Aorta (tissue), 5 donors: ENCODE measurements around the gene FDX1. TPM values are rescaled to one million over a fixed set of nuclear protein-coding genes. Genes with fewer than 3 reads are reported as not detected.
"Not testable (repeated sequence)": the region's sequence is repeated elsewhere in the genome, so short reads cannot be mapped to it uniquely, and the experiment has no call there.

ENCODE experiments used
- ATAC-seq: fragments of 200-7000 bp; cut with Tn5 transposase; one replicate; pipeline ENCODE4 v1.9.1; 2022; ENCODE audit warnings: moderate library complexity; ENCODE audit not compliant: low FRiP score
- DNase-seq, 2 donors: peaks; one replicate each; pipeline ENCODE4 v3.0.0-alpha.2; 2020
- H3K27ac ChIP-seq, 2 donors: one replicate each; pipeline ENCODE4 v1.5.1; 2013; ENCODE audit warnings: low read length in 2 of 2, mild to moderate bottlenecking in 2 of 2, moderate library complexity in 2 of 2, control low read depth in 1 of 2, inconsistent platforms in 1 of 2, low read depth in 1 of 2
- H3K27me3 ChIP-seq, 2 donors: one replicate each; pipeline ENCODE4 v1.6.1; 2013; ENCODE audit warnings: control low read depth in 1 of 2, low read length in 1 of 2, mild to moderate bottlenecking in 1 of 2, moderate library complexity in 1 of 2; ENCODE audit not compliant: insufficient read depth in 2 of 2, control insufficient read depth in 1 of 2
- H3K36me3 ChIP-seq, 2 donors: one replicate each; pipeline ENCODE4 v1.6.1; 2013; ENCODE audit warnings: control low read depth in 1 of 2, low read length in 1 of 2, mild to moderate bottlenecking in 1 of 2; ENCODE audit not compliant: insufficient read depth in 2 of 2, control insufficient read depth in 1 of 2
- H3K4me1 ChIP-seq, 2 donors: one replicate each; pipeline ENCODE4 v1.6.1; 2013; ENCODE audit warnings: low read length in 2 of 2, control low read depth in 1 of 2, mild to moderate bottlenecking in 1 of 2, moderate library complexity in 1 of 2; ENCODE audit not compliant: insufficient read depth in 2 of 2, control insufficient read depth in 1 of 2
- H3K4me3 ChIP-seq, 2 donors: one replicate each; pipeline ENCODE4 v1.5.1; 2013; ENCODE audit warnings: low read length in 2 of 2, control low read depth in 1 of 2, mild to moderate bottlenecking in 1 of 2
- H3K9me3 ChIP-seq: one replicate; pipeline ENCODE4 v1.6.1; 2013; ENCODE audit warnings: mild to moderate bottlenecking, low read length; ENCODE audit not compliant: control insufficient read depth
- WGBS, 2 donors: extraction: QIAGEN DNeasy Blood & Tissue Kit; methylation state at CpG; one replicate each; pipeline ENCODE4 v1.1.7; 2013; 5-methylcytosine and 5-hydroxymethylcytosine counted together
- intact Hi-C, 2 donors: fragments of 100-400 bp; cut with DNase I; formaldehyde crosslinking; loops; one replicate each; pipeline versions ENCODE4 v1.14.2 to v1.15.0; 2022
- polyA plus RNA-seq, 2 donors: library from polyadenylated mRNA; stranded (reverse); fragments of 200-250 nt; gene quantifications; one replicate each; pipeline ENCODE4 v1.2.3, GENCODE V29; 2013
- total RNA-seq, 2 donors: library from RNA; stranded (reverse); fragmentation: NEBNext Ultra II Directional; extraction: Animal tissue kit (Norgen Biotek cat#: 25700); gene quantifications; one replicate each; pipeline ENCODE4 v1.2.1, GENCODE V29; 2021
- donor health status: healthy with polysubstance abuse.
- donor health status: Bipolar disorder and iron deficiency.
- donor health status: DM: no; HTN: no; CAD: no.
- donor health status: DM: no; HTN: no; CAD: no.
- donor health status: DM: yes; HTN: yes; CAD: no.

The FDX1 gene
- total and polyA plus RNA-seq, 4 donors, result 6.4 to 15.5 (median 8.4) TPM

DNA sequence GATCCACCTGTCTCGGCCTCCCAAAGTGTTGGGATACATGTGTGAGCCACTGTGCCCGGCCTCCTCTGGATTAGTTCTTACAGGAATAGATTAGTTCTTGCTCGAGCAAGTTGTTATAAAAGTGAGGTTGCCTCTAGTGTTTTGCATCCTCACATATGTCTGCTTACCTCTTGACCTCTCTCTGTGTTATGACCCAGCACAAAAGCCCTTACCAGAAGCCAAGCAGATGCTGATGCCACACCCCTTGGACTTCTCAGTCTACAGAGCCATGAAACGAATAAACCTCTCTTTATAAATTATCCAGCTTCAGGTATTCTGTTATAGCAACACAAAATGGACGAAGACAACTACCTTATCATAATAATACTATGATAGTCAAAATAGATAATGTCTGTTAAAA lies 22.4 kb upstream of the FDX1 start:
- no peaks in the 10 kb centered on the region for H3K36me3 ChIP-seq
- H3K27ac ChIP-seq, result no peak overlapping the region
- no peaks in the 10 kb centered on the region for H3K27me3 ChIP-seq
- 83 to 84% methylated on average over 5 of the region's 5 CpGs for WGBS, 2 donors
- no peak overlapping the region for H3K4me3 ChIP-seq
- DNase-seq (no peak), ATAC-seq (no peak)
- no peaks in the 10 kb centered on the region for H3K9me3 ChIP-seq
- intact Hi-C loops, result no loop called here
- no peaks in the 10 kb centered on the region for H3K4me1 ChIP-seq

DNA sequence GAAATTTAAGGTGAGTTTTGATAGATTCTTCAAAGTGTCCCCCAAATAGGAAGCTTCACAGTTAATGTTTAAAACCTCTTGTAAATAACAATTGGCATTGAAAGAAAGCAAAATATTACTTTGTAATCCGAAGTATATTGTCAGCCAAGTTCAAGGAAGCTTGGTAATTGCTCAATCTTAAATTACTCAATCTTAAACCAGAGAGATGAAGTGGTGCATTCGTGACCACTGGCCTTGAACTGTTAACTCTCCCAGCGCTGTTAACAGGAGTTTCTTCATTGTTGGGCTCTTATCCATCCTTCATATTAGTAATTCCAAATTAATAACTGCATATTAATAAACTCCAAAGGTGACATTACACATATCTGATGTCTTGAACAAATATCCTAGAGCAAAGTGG lies 20.6 kb upstream of the FDX1 start:
- ATAC-seq (no peak), DNase-seq (no peak)
- Histone ChIP-seq H3K36me3 (no peaks in the 10 kb centered on the region), H3K9me3 (no peaks in the 10 kb centered on the region), H3K4me3 (no peak overlapping the region), H3K4me1 (no peaks in the 10 kb centered on the region), H3K27ac (no peak overlapping the region), H3K27me3 (no peaks in the 10 kb centered on the region)
- WGBS, 2 donors, result 52 to 54% methylated on average over 3 of the region's 3 CpGs
- intact Hi-C loops, result no loop called here

DNA sequence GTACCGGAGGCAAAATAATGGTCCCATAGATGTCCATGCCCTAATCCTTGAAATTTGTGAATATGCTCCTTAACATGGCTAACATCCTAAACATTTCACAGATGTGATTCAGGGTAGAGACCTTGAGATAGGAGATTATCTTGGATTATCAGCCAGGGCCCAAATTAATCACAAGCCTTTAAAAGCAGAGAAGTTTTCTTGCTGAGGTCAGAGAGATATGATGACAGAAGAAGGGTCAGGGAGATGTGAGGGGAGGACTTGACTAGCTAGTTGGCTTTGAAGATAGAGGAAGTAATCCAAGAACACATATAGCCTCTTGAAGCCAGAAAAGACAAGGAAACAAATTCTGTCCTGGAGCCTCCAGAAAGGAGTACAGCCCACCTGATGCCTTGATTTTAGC lies 19.1 kb upstream of the FDX1 start:
- 97 to 99% methylated on average over 1 of the region's 1 CpG for WGBS, 2 donors
- ATAC-seq, result no peak
- no peak overlapping the region for H3K27ac ChIP-seq
- intact Hi-C loops, result no loop called here
- no peak overlapping the region for H3K4me3 ChIP-seq
- H3K9me3 ChIP-seq, result no peaks in the 10 kb centered on the region
- H3K36me3 ChIP-seq, result no peaks in the 10 kb centered on the region
- no peak for DNase-seq
- no peaks in the 10 kb centered on the region for H3K4me1 ChIP-seq
- H3K27me3 ChIP-seq, result no peaks in the 10 kb centered on the region

DNA sequence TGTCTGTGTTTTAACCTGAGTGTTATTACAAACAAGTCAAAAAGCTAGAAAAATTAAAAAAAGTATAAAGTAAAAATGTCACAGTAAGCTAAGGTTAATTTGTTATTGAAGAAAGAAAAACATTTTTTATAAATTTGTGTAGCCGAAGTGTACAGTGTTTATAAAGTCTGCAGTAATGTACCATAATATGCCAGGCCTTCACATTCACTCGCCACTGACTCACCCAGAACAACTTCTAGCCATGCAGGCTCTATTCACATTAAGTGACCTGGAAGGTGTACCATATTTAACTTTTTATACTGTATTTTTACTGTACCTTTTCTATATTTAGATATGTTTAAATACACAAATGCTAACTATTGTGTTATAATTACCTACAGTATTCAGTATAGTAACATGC lies 14.7 kb upstream of the FDX1 start:
- Histone ChIP-seq H3K4me1 (no peaks in the 10 kb centered on the region), H3K9me3 (no peaks in the 10 kb centered on the region), H3K27ac (no peak overlapping the region), H3K27me3 (peaks cover 0 to 3% of the 10 kb centered on the region in 2 donors), H3K36me3 (no peaks in the 10 kb centered on the region), H3K4me3 (no peak overlapping the region)
- intact Hi-C loops, result no loop called here
- no peak for DNase-seq
- no peak for ATAC-seq
- 69 to 80% methylated on average over 2 of the region's 2 CpGs for WGBS, 2 donors

DNA sequence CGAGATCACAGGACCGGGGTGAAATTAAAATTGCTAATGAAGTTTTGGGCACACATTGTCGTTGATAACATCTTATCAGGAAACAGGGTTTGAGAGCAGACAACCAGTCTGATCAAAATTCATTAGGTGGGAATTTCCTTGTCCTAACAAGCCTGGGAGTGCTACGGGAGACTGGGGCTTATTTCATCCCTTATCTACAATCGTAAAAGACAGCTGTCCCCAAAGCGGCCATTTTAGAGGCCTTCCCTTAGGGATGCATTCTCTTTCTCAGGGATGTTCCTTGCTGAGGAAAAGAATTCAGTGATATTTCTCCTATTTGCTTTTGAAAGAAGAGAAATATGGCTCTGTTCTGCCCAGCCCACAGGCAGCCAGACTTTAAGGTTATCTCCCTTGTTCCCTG lies 8.1 kb upstream of the FDX1 start:
- H3K36me3 ChIP-seq, ATAC-seq, DNase-seq, H3K27ac ChIP-seq, H3K9me3 ChIP-seq, H3K27me3 ChIP-seq, H3K4me3 ChIP-seq, H3K4me1 ChIP-seq: not testable (repeated sequence)
- intact Hi-C loops, result loop anchor here in 1 of 2 donors (10.0 kb wide), 2 partner anchors 127 to 477 kb away; partner anchors contain the start of gene RDX
- 89 to 94% methylated on average over 6 of the region's 6 CpGs for WGBS, 2 donors

DNA sequence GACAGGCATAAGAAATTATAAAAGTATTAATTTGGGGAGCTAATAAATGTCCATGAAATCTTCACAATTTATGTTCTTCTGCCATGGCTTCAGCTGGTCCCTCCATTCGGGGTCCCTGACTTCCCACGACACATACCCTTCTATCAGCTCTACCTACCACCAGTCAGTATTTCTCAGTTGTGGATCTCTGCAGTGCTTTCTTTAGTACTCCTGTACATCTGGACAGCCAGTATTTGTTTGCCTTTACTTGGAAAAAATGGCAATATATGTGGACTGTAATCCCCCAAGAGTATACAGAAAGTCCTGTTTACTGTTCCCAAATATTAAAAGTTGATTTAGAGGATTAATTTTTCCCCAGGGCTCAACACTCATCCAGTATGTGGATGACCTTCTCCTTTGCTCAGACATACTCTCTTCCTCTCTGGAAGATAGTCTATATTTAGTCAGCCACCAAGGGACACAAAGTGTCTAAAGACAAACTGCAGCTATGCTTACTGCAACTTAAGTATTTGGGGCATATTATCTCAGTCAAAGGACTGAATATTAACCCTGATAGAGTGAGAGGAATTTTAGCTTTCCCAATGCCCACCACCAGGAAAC lies 7.3 kb upstream of the FDX1 start:
- H3K4me3 ChIP-seq, result no peak overlapping the region
- no peaks in the 10 kb centered on the region for H3K36me3 ChIP-seq
- intact Hi-C loops, result loop anchor here in 1 of 2 donors (10.0 kb wide), 2 partner anchors 128 to 478 kb away; partner anchors contain the start of gene RDX
- peaks cover 0 to 3% of the 10 kb centered on the region in 2 donors for H3K27me3 ChIP-seq
- DNase-seq, result no peak
- H3K9me3 ChIP-seq, result no peaks in the 10 kb centered on the region
- no peaks in the 10 kb centered on the region for H3K4me1 ChIP-seq
- no peak overlapping the region for H3K27ac ChIP-seq
- WGBS, 2 donors, result 96 to 97% methylated on average over 2 of the region's 2 CpGs
- no peak for ATAC-seq

DNA sequence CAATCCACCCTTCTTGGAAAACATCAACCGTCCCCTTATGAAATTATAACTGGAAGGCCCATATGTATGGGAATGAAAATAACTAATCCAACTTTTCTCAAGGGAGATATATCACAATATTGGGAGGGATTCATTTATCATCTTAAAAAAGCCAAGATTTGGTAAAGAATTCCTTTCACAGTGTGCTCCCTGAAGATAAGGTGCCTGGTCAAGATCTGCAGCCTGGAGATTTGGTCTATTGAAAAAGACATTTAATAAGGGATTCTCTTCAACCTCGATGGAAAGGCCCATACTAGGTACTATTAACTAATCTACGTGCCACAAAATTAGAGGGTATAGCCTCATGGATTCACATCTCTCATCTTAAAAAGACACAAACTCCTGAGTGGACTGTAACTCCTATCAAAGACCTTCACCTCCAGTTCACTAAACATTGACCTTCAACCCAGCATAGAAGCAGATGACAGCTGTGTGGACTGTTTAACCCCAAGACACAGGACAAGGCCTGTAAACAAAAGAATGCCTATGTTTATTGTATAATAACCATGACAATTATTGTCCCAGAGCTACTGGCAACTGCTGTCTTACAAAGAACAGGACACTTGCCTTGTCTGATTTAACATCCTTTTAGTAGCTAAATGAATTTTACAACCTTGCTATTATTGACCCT lies 4.8 kb upstream of the FDX1 start:
- no peak for ATAC-seq
- H3K9me3 ChIP-seq, result no peaks in the 10 kb centered on the region
- H3K4me3 ChIP-seq, result no peak overlapping the region
- no peaks in the 10 kb centered on the region for H3K4me1 ChIP-seq
- DNase-seq, result no peak
- intact Hi-C loops, result loop anchor here in 1 of 2 donors (10.0 kb wide), 2 partner anchors 130 to 480 kb away; partner anchors contain the start of gene RDX
- H3K36me3 ChIP-seq, result no peaks in the 10 kb centered on the region
- no peak overlapping the region for H3K27ac ChIP-seq
- H3K27me3 ChIP-seq, result no peaks in the 10 kb centered on the region
- 80 to 88% methylated on average over 3 of the region's 3 CpGs for WGBS, 2 donors

DNA sequence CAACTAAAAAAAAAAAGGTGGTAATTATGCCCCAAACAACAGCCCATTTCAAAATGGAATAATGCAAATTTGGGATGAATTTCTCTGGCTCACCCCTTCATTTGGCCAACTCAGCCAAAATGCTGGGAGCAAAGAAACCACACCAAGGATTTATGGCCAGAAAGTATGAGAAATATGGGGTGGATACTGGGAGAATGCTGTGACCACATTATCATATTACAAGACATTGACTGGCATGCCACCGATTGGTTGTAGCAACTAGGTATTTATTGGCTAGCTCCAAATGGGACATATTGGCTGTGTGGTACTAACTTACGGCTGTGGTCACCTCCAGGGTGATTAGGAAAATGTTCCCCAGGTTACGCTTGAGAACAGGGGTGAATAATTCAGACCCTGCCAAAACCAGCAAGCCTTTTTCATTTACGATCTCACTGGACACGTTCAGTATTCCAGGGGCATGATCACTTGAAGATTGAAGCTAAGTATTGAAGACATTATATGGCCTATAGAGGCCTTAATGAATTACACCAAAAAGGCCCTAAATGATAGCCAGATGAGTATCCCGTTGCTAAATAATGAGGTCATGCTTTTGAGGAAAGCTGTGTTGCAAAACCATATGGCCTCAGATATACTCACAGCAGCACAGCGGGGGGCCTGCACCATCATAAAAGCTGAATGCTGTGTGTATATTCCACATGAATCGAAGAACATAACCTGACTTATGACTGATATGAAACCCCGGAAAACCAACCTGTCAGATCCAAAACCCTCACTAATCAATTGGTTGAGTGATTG lies 3.8 kb upstream of the FDX1 start:
- Histone ChIP-seq H3K27me3 (no peaks in the 10 kb centered on the region), H3K36me3 (no peaks in the 10 kb centered on the region), H3K9me3 (no peaks in the 10 kb centered on the region), H3K27ac (no peak overlapping the region), H3K4me3 (no peak overlapping the region), H3K4me1 (no peaks in the 10 kb centered on the region)
- 87 to 88% methylated on average over 9 of the region's 9 CpGs for WGBS, 2 donors
- ATAC-seq (no peak), DNase-seq (no peak)
- intact Hi-C loops, result loop anchor here in 1 of 2 donors (10.0 kb wide), 2 partner anchors 131 to 481 kb away; partner anchors contain the start of gene RDX
